HS-27A (cell line): Measurements from ENCODE around the gene CCDC88A.
"Not testable (repeated sequence)": the region's sequence is repeated elsewhere in the genome, so short reads cannot be mapped to it uniquely, and the experiment has no call there.

Experiments
- DNase-seq: peaks from one replicate; pipeline ENCODE4 v3.0.0-alpha.2; 2012; ENCODE audit warnings: low read depth, missing footprints

CCDC88A gene

GRCh38 chr2:55419679-55420438 lies at the start of gene CCDC88A:
Gene CCDC88A (minus strand): TSS chr2:55419856. CDS start chr2:55419079, 777 bp downstream.
- peak; percentile 85 for DNase-seq

GRCh38 chr2:55461679-55462078 lies 42.0 kb upstream of the CCDC88A start:
- no peak for DNase-seq

- no peak for DNase-seq
Measured at GRCh38 chr2:55460562-55460961, 40.9 kb upstream of the CCDC88A start.

- no peak for DNase-seq
Measured at GRCh38 chr2:55459714-55460274, 40.1 kb upstream of the CCDC88A start.

GRCh38 chr2:55459279-55459678 lies 39.6 kb upstream of the CCDC88A start:
- DNase-seq, result no peak

- no peak for DNase-seq
Measured at GRCh38 chr2:55454121-55454520, 34.5 kb upstream of the CCDC88A start.

- no peak for DNase-seq
Measured at GRCh38 chr2:55452879-55453278, 33.2 kb upstream of the CCDC88A start.

- DNase-seq, result no peak
Measured at GRCh38 chr2:55451699-55452098, 32.0 kb upstream of the CCDC88A start.

GRCh38 chr2:55450014-55450413 lies 30.4 kb upstream of the CCDC88A start:
- not testable (repeated sequence) for DNase-seq

GRCh38 chr2:55442045-55442760 lies 22.5 kb upstream of the CCDC88A start:
- not testable (repeated sequence) for DNase-seq

GRCh38 chr2:55441280-55441892 lies 21.7 kb upstream of the CCDC88A start:
- no peak for DNase-seq

- no peak for DNase-seq
Measured at GRCh38 chr2:55439101-55439397, 19.4 kb upstream of the CCDC88A start.

- no peak for DNase-seq
Measured at GRCh38 chr2:55438391-55439100, 18.9 kb upstream of the CCDC88A start.

- DNase-seq, result no peak
Measured at GRCh38 chr2:55437515-55438390, 18.1 kb upstream of the CCDC88A start.

GRCh38 chr2:55431982-55432627 lies 12.4 kb upstream of the CCDC88A start:
- no peak for DNase-seq

GRCh38 chr2:55430211-55430975 lies 10.7 kb upstream of the CCDC88A start:
- DNase-seq, result no peak

- DNase-seq, result no peak
Measured at GRCh38 chr2:55428258-55428657, 8.6 kb upstream of the CCDC88A start.

GRCh38 chr2:55425431-55425831 lies 5.8 kb upstream of the CCDC88A start:
- DNase-seq, result no peak

GRCh38 chr2:55422876-55423665 lies 3.4 kb upstream of the CCDC88A start:
- no peak for DNase-seq
